PC-3 (cell line): Measurements from ENCODE around the gene PRKG2. TPM values are rescaled to one million over a fixed set of nuclear protein-coding genes. Genes with fewer than 3 reads are reported as not detected.

Experiments
- ATAC-seq: fragments of 200-7000 bp; cut with Tn5 transposase; 2 replicates; pipeline ENCODE4 v1.9.1; 2020; ENCODE audit warnings: mild to moderate bottlenecking, moderate library complexity
- BruUV-seq: library from RNA; stranded (reverse); fragments of 400-500 nt; replicated peaks from 2 replicates; lab custom pipeline; 2021; lab: Mats Ljungman, UMichigan
- CTCF ChIA-PET: fragments of 300-600 bp; sonication (Branson Sonifier 250); formaldehyde crosslinking; loops from one replicate; lab custom pipeline; 2022; ENCODE audit warnings: antibody characterized with exemption; lab: Charles Lee
- POLR2A ChIA-PET: fragments of 300-600 bp; sonication (Branson Sonifier 250); formaldehyde crosslinking; loops from one replicate; lab custom pipeline; 2022; ENCODE audit warnings: antibody characterized with exemption; ENCODE audit not compliant: unreplicated experiment; lab: Charles Lee
- DNase-seq: peaks from one replicate; pipeline ENCODE4 v3.0.0-alpha.2; 2015
- H2AFZ ChIP-seq: fragments of 300-600 bp; sonication (generic); 2 replicates; pipeline ENCODE4 v1.6.0; 2016; ENCODE audit warnings: antibody characterized with exemption, low read length
- H3F3A ChIP-seq: fragments of 300-600 bp; sonication (generic); one replicate; pipeline ENCODE4 v1.6.0; 2017; ENCODE audit warnings: antibody characterized with exemption, low read length, control low read depth, mild to moderate bottlenecking; ENCODE audit not compliant: unreplicated experiment
- H3K27ac ChIP-seq: fragments of 300-600 bp; sonication (generic); 2 replicates; pipeline ENCODE4 v1.5.1; 2016; ENCODE audit warnings: mild to moderate bottlenecking, low read length
- H3K27me3 ChIP-seq: fragments of 300-600 bp; sonication (generic); 2 replicates; pipeline ENCODE4 v1.6.1; 2016; ENCODE audit warnings: low read length, mixed read lengths
- H3K36me3 ChIP-seq: fragments of 300-600 bp; sonication (generic); 2 replicates; pipeline ENCODE4 v1.6.1; 2016; ENCODE audit warnings: low read depth, mixed run types, low read length, mixed read lengths
- H3K4me1 ChIP-seq: fragments of 300-600 bp; sonication (generic); 2 replicates; pipeline ENCODE4 v1.5.1; 2016; ENCODE audit warnings: low read length; ENCODE audit not compliant: insufficient read depth
- H3K4me2 ChIP-seq: fragments of 300-600 bp; sonication (generic); 2 replicates; pipeline ENCODE4 v1.6.0; 2016; ENCODE audit warnings: low read length
- H3K4me3 ChIP-seq: fragments of 300-600 bp; sonication (generic); 2 replicates; pipeline ENCODE4 v1.5.1; 2016; ENCODE audit warnings: mild to moderate bottlenecking, low read length, mixed read lengths
- H3K79me2 ChIP-seq: fragments of 300-600 bp; sonication (generic); 2 replicates; pipeline ENCODE4 v1.6.1; 2017; ENCODE audit warnings: low read length, mixed read lengths
- H3K9ac ChIP-seq: fragments of 300-600 bp; sonication (generic); 2 replicates; pipeline ENCODE4 v1.6.0; 2016; ENCODE audit warnings: mild to moderate bottlenecking, low read length
- H3K9me2 ChIP-seq: fragments of 300-600 bp; sonication (generic); replicated peaks from 2 replicates; pipeline ENCODE4 v1.6.1; 2016; ENCODE audit warnings: mixed run types, low read length, mixed read lengths
- H3K9me3 ChIP-seq: fragments of 300-600 bp; sonication (generic); 2 replicates; pipeline ENCODE4 v1.6.1; 2016; ENCODE audit warnings: low read length, mixed read lengths
- H4K20me1 ChIP-seq: fragments of 300-600 bp; sonication (generic); 2 replicates; pipeline ENCODE4 v1.6.1; 2016; ENCODE audit warnings: low read length, mixed read lengths
- EZH2 ChIP-seq: fragments of 300-600 bp; sonication (generic); IDR thresholded peaks from one replicate; pipeline ENCODE4 v1.6.1; 2017; ENCODE audit warnings: antibody characterized with exemption, mild to moderate bottlenecking, low read length; ENCODE audit not compliant: unreplicated experiment
- EZH2phosphoT487 ChIP-seq: fragments of 300-600 bp; sonication (generic); IDR thresholded peaks from 2 replicates; pipeline ENCODE4 v1.6.1; 2018; ENCODE audit warnings: mild to moderate bottlenecking, antibody characterized with exemption, low read length, borderline replicate concordance
- intact Hi-C: fragments of 100-400 bp; cut with micrococcal nuclease; formaldehyde crosslinking; loops from 2 replicates; pipeline ENCODE4 v1.9.0; 2023
- total RNA-seq: library from RNA; depleted of rRNA; stranded (reverse); fragments of >200 nt; gene quantifications from 2 replicates; pipeline ENCODE4 v1.2.3, GENCODE V29; 2014
- TF ChIP-seq, protein P1 (sequence below): fragments of 300-600 bp; sonication (generic); conservative IDR thresholded peaks from 2 replicates; pipeline ENCODE4 v1.5.1; 2017; ENCODE audit warnings: antibody characterized with exemption, low read depth, mild to moderate bottlenecking, low read length

The PRKG2 gene
- total RNA-seq, 1 experiment from 2014 or later = 0.55 TPM

DNA sequence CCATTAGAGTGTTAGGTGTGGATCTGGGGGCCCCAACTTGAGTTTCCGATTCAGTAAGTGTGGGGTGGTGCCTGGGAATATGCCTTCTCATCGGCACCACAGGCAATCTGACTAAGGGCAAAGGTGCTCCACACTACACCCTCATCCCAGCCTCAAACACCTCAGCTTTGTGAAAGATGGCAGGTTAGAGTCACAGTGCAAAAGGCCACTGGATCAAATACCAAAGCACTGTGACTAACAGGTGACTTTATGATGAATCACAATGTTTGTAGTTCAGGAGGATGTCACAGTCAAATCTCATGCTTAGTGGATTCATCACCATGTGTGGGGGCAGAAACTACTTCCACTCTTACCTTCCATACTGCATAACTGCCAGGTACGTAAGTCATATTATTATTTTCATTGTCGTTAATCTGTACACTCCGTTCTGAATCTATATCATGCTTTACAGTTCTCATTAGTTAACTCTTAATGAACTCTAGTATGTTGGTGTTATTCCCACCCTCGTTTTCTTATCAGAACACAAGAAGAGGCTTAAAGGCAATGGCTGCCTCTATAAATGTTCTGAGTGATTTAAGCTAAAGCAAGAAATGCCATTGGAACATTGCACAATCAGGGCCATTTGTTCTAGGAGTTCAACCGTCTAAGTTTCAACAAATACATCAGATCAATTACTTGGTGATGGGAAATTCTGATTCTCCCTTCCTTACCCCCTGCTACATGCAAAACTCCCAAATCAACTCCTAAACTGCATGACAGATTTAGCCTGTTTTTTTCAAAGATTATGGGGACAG lies 50.2 kb downstream of the PRKG2 start:
- Histone ChIP-seq H3K36me3 (no peaks in the 10 kb centered on the region), H3K9ac (peak overlapping the region; percentile 54; the same call in 1 of the 2 replicates), H3K27me3 (no peaks in the 10 kb centered on the region), H3K79me2 (no peaks in the 10 kb centered on the region), H3F3A (no peaks in the 10 kb centered on the region), H3K9me3 (no peaks in the 10 kb centered on the region), H3K4me1 (peaks cover 33% of the 10 kb centered on the region), H4K20me1 (no peaks in the 10 kb centered on the region), H3K4me3 (peak overlapping the region; percentile 56), H3K27ac (peak overlapping the region; percentile 78), H3K4me2 (peak overlapping the region; percentile 83), H2AFZ (peak overlapping the region; percentile 76), H3K9me2 (no peaks in the 10 kb centered on the region)
- ChIA-PET POLR2A (no interaction called here), CTCF (interaction anchor here (0.5 kb wide), 1 partner anchor 30 kb away, joined by 3 read pairs; no protein-coding TSS in a partner anchor)
- ATAC-seq = peak; percentile 93
- TF ChIP-seq, protein P1, sequence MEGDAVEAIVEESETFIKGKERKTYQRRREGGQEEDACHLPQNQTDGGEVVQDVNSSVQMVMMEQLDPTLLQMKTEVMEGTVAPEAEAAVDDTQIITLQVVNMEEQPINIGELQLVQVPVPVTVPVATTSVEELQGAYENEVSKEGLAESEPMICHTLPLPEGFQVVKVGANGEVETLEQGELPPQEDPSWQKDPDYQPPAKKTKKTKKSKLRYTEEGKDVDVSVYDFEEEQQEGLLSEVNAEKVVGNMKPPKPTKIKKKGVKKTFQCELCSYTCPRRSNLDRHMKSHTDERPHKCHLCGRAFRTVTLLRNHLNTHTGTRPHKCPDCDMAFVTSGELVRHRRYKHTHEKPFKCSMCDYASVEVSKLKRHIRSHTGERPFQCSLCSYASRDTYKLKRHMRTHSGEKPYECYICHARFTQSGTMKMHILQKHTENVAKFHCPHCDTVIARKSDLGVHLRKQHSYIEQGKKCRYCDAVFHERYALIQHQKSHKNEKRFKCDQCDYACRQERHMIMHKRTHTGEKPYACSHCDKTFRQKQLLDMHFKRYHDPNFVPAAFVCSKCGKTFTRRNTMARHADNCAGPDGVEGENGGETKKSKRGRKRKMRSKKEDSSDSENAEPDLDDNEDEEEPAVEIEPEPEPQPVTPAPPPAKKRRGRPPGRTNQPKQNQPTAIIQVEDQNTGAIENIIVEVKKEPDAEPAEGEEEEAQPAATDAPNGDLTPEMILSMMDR = no peak
- intact Hi-C loops = loop anchor here (1.0 kb wide), 1 partner anchor 29 kb away; no protein-coding TSS in a partner anchor
- DNase-seq = peak; percentile 94
- no TSS peak for BruUV-seq

- no TSS peak for BruUV-seq
- TF ChIP-seq, protein P1 = no peak
- TF ChIP-seq EZH2 (no peak), EZH2phosphoT487 (no peak)
- peak overlapping the region; percentile 77 for H3K27ac ChIP-seq
- no peaks in the 10 kb centered on the region for H3K27me3 ChIP-seq
- H4K20me1 ChIP-seq = no peaks in the 10 kb centered on the region
- ChIA-PET POLR2A (no interaction called here), CTCF (no interaction called here)
- peak overlapping the region; percentile 40 for H3K4me2 ChIP-seq
- peaks cover 33% of the 10 kb centered on the region for H3K4me1 ChIP-seq
- DNase-seq (no peak), ATAC-seq (no peak)
- no peaks in the 10 kb centered on the region for H3K79me2 ChIP-seq
- H3K9ac ChIP-seq = peak overlapping the region; percentile 54; the same call in 1 of the 2 replicates
- H3K36me3 ChIP-seq = no peaks in the 10 kb centered on the region
- H3F3A ChIP-seq = no peaks in the 10 kb centered on the region
- H3K9me3 ChIP-seq = no peaks in the 10 kb centered on the region
- no peak overlapping the region for H3K4me3 ChIP-seq
- H3K9me2 ChIP-seq = no peaks in the 10 kb centered on the region
- H2AFZ ChIP-seq = peak overlapping the region; percentile 17; the same call in 1 of the 2 replicates
- intact Hi-C loops = loop anchor here (1.0 kb wide), 1 partner anchor 28 kb away; no protein-coding TSS in a partner anchor
Measured at GRCh38 chr4:81164126-81164525, 50.9 kb downstream of the PRKG2 start.
